ENCODE data around the gene EBP.

The EBP gene

GRCh38 chrX:48487362-48487798, 34.2 kb upstream of the EBP start:
- no peaks in the 10 kb centered on the region; the same call in 1 of the 2 replicates for H3K9me3 ChIP-seq (ENCODE audit: insufficient read depth, low read length)
- TF ChIP-seq YY1 (IDR thresholded peaks at IDR 0.05; ENCODE audit: insufficient read depth, insufficient read length) (no peak), ZNF274 (IDR thresholded peaks at IDR 0.05; ENCODE audit: low read depth, low read length) (no peak), SUZ12 (IDR thresholded peaks at IDR 0.05; ENCODE audit: extremely low read depth, insufficient read depth, insufficient read length) (no peak)
- H3K4me3 ChIP-seq (ENCODE audit: insufficient read length, low read depth): no peak overlapping the region
- peaks cover 44% of the 10 kb centered on the region for H3K36me3 ChIP-seq (ENCODE audit: insufficient read depth, insufficient read length, low read length)
- H3K9ac ChIP-seq (ENCODE audit: insufficient read length, low read depth): no peak overlapping the region
- DNase-seq (ENCODE audit: low read depth, low spot score): no peak
- no peaks in the 10 kb centered on the region for H3K27me3 ChIP-seq (ENCODE audit: insufficient read depth, insufficient read length)
- H3K4me1 ChIP-seq (ENCODE audit: insufficient read depth, insufficient read length): no peaks in the 10 kb centered on the region

GRCh38 chrX:48488034-48488433, 33.6 kb upstream of the EBP start:
- Histone ChIP-seq H3K27me3 (ENCODE audit: insufficient read depth, insufficient read length) (no peaks in the 10 kb centered on the region), H3K4me3 (ENCODE audit: insufficient read length, low read depth) (no peak overlapping the region), H3K4me1 (ENCODE audit: insufficient read depth, insufficient read length) (no peaks in the 10 kb centered on the region), H3K9ac (ENCODE audit: insufficient read length, low read depth) (no peak overlapping the region), H3K36me3 (ENCODE audit: insufficient read depth, insufficient read length, low read length) (peaks cover 37% of the 10 kb centered on the region), H3K9me3 (ENCODE audit: insufficient read depth, low read length) (no peaks in the 10 kb centered on the region; the same call in 1 of the 2 replicates)
- no peak for DNase-seq (ENCODE audit: low read depth, low spot score)
- TF ChIP-seq SUZ12 (IDR thresholded peaks at IDR 0.05; ENCODE audit: extremely low read depth, insufficient read depth, insufficient read length): no peak
- no peak for TF ChIP-seq YY1 (IDR thresholded peaks at IDR 0.05; ENCODE audit: insufficient read depth, insufficient read length)
- no peak for TF ChIP-seq ZNF274 (IDR thresholded peaks at IDR 0.05; ENCODE audit: low read depth, low read length)

GRCh38 chrX:48489296-48489695, 32.3 kb upstream of the EBP start:
- Histone ChIP-seq H3K4me1 (ENCODE audit: insufficient read depth, insufficient read length) (no peaks in the 10 kb centered on the region), H3K9me3 (ENCODE audit: insufficient read depth, low read length) (no peaks in the 10 kb centered on the region; the same call in 1 of the 2 replicates), H3K9ac (ENCODE audit: insufficient read length, low read depth) (no peak overlapping the region), H3K27me3 (ENCODE audit: insufficient read depth, insufficient read length) (no peaks in the 10 kb centered on the region), H3K36me3 (ENCODE audit: insufficient read depth, insufficient read length, low read length) (peaks cover 30% of the 10 kb centered on the region), H3K4me3 (ENCODE audit: insufficient read length, low read depth) (no peak overlapping the region)
- TF ChIP-seq SUZ12 (IDR thresholded peaks at IDR 0.05; ENCODE audit: extremely low read depth, insufficient read depth, insufficient read length): no peak
- no peak for TF ChIP-seq YY1 (IDR thresholded peaks at IDR 0.05; ENCODE audit: insufficient read depth, insufficient read length)
- no peak for TF ChIP-seq ZNF274 (IDR thresholded peaks at IDR 0.05; ENCODE audit: low read depth, low read length)
- DNase-seq (ENCODE audit: low read depth, low spot score): no peak

DNA sequence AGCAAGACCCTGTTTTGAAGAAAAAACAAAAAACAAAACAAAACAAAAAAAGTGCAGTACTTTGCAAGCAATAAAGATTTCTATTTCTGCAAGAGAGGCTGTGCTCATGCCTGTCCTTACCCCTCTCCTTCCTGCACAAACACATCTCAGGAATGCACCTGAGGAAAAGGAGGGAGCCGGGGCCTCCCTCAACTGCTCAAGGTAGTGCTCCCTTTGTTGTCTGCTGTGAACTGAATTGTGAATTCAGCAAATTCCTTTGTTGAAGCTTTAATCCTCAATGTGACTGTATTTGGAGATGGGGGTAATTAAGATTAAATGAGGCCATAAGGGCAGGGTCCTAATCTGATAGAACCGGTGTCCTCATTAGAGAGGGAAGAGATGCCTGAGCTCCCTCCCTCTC, 31.7 kb upstream of the EBP start:
- Histone ChIP-seq H3K9ac (ENCODE audit: insufficient read length, low read depth) (no peak overlapping the region), H3K27me3 (ENCODE audit: insufficient read depth, insufficient read length) (no peaks in the 10 kb centered on the region), H3K4me1 (ENCODE audit: insufficient read depth, insufficient read length) (no peaks in the 10 kb centered on the region), H3K4me3 (ENCODE audit: insufficient read length, low read depth) (no peak overlapping the region), H3K9me3 (ENCODE audit: insufficient read depth, low read length) (no peaks in the 10 kb centered on the region; the same call in 1 of the 2 replicates), H3K36me3 (ENCODE audit: insufficient read depth, insufficient read length, low read length) (peaks cover 25% of the 10 kb centered on the region)
- no peak for DNase-seq (ENCODE audit: low read depth, low spot score)
- TF ChIP-seq SUZ12 (IDR thresholded peaks at IDR 0.05; ENCODE audit: extremely low read depth, insufficient read depth, insufficient read length): no peak
- TF ChIP-seq ZNF274 (IDR thresholded peaks at IDR 0.05; ENCODE audit: low read depth, low read length): no peak
- no peak for TF ChIP-seq YY1 (IDR thresholded peaks at IDR 0.05; ENCODE audit: insufficient read depth, insufficient read length)

GRCh38 chrX:48490661-48491060, 30.9 kb upstream of the EBP start:
- no peak overlapping the region for H3K4me3 ChIP-seq (ENCODE audit: insufficient read length, low read depth)
- no peak overlapping the region for H3K9ac ChIP-seq (ENCODE audit: insufficient read length, low read depth)
- H3K4me1 ChIP-seq (ENCODE audit: insufficient read depth, insufficient read length): no peaks in the 10 kb centered on the region
- DNase-seq (ENCODE audit: low read depth, low spot score): no peak
- peaks cover 19% of the 10 kb centered on the region for H3K36me3 ChIP-seq (ENCODE audit: insufficient read depth, insufficient read length, low read length)
- no peaks in the 10 kb centered on the region; the same call in 1 of the 2 replicates for H3K9me3 ChIP-seq (ENCODE audit: insufficient read depth, low read length)
- no peak for TF ChIP-seq SUZ12 (IDR thresholded peaks at IDR 0.05; ENCODE audit: extremely low read depth, insufficient read depth, insufficient read length)
- TF ChIP-seq ZNF274 (IDR thresholded peaks at IDR 0.05; ENCODE audit: low read depth, low read length): no peak
- no peak for TF ChIP-seq YY1 (IDR thresholded peaks at IDR 0.05; ENCODE audit: insufficient read depth, insufficient read length)
- H3K27me3 ChIP-seq (ENCODE audit: insufficient read depth, insufficient read length): no peaks in the 10 kb centered on the region

DNA sequence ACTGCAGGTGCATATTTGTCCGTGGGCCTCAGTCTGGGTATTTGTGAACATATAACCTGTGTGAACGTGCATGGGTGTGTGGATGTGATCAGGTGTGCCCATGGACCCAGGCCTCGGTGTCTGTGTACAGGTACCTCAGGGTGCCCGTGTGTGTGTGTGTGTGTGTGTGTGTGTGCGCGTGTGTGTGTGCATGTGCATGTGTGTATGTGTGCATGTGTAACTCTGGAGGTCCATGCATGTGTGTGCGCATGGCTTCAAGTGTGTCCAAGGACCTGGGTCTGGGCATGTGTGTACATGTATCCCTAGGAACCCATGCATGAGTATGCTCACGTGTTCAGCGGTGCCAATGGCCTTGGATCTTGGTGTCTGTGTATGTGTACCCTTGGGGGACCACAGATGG, 29.8 kb upstream of the EBP start:
- H3K27me3 ChIP-seq (ENCODE audit: insufficient read depth, insufficient read length): no peaks in the 10 kb centered on the region

GRCh38 chrX:48492293-48492910, 29.2 kb upstream of the EBP start:
- TF ChIP-seq YY1 (IDR thresholded peaks at IDR 0.05; ENCODE audit: insufficient read depth, insufficient read length) (no peak), ZNF274 (IDR thresholded peaks at IDR 0.05; ENCODE audit: low read depth, low read length) (no peak), SUZ12 (IDR thresholded peaks at IDR 0.05; ENCODE audit: extremely low read depth, insufficient read depth, insufficient read length) (no peak)
- no peaks in the 10 kb centered on the region for H3K4me1 ChIP-seq (ENCODE audit: insufficient read depth, insufficient read length)
- H3K9me3 ChIP-seq (ENCODE audit: insufficient read depth, low read length): no peaks in the 10 kb centered on the region; the same call in 1 of the 2 replicates
- peaks cover 7% of the 10 kb centered on the region for H3K36me3 ChIP-seq (ENCODE audit: insufficient read depth, insufficient read length, low read length)
- H3K9ac ChIP-seq (ENCODE audit: insufficient read length, low read depth): no peak overlapping the region
- no peak overlapping the region for H3K4me3 ChIP-seq (ENCODE audit: insufficient read length, low read depth)
- DNase-seq (ENCODE audit: low read depth, low spot score): no peak
- H3K27me3 ChIP-seq (ENCODE audit: insufficient read depth, insufficient read length): no peaks in the 10 kb centered on the region

More for the DNA sequence above, 29.8 kb upstream of the EBP start:
- Histone ChIP-seq H3K4me3 (ENCODE audit: insufficient read length, low read depth) (no peak overlapping the region), H3K36me3 (ENCODE audit: insufficient read depth, insufficient read length, low read length) (peaks cover 13% of the 10 kb centered on the region), H3K4me1 (ENCODE audit: insufficient read depth, insufficient read length) (no peaks in the 10 kb centered on the region), H3K9ac (ENCODE audit: insufficient read length, low read depth) (no peak overlapping the region), H3K9me3 (ENCODE audit: insufficient read depth, low read length) (no peaks in the 10 kb centered on the region; the same call in 1 of the 2 replicates)
- no peak for TF ChIP-seq ZNF274 (IDR thresholded peaks at IDR 0.05; ENCODE audit: low read depth, low read length)
- no peak for TF ChIP-seq SUZ12 (IDR thresholded peaks at IDR 0.05; ENCODE audit: extremely low read depth, insufficient read depth, insufficient read length)
- TF ChIP-seq YY1 (IDR thresholded peaks at IDR 0.05; ENCODE audit: insufficient read depth, insufficient read length): no peak
- no peak for DNase-seq (ENCODE audit: low read depth, low spot score)

All from NT2/D1 (cell line).